ENCODE data around the gene NDUFB3. TPM values are rescaled to one million over a fixed set of nuclear protein-coding genes. Genes with fewer than 3 reads are reported as not detected.

NDUFB3 gene
- total and polyA plus RNA-seq, 10 of the 15 experiments (the other 5 are each of a cell fraction or from before 2014, with no cell fraction given): 115 to 1,059 (median 187) TPM

GRCh38 chr2:201128933-201129505 is 57.2 kb downstream of the NDUFB3 start (continued):
- TF ChIP-seq SKIL (IDR thresholded peaks at IDR 0.05; ENCODE audit: low read depth, poor library complexity, severe bottlenecking) (peak; percentile 87), POLR2AphosphoS2 (IDR thresholded peaks at IDR 0.05; ENCODE audit: low read depth, low read length) (no peak), EGR1 (IDR thresholded peaks at IDR 0.05; ENCODE audit: borderline replicate concordance in 1 of 2, low read depth in 2 of 2, low read length in 2 of 2) (peak in 1 of 2 experiments; percentile 44; a peak in 1 of 3 replicates), IRF3 (IDR thresholded peaks at IDR 0.05) (no peak), CTCF (IDR thresholded peaks at IDR 0.05 in 2 of 3, conservative IDR thresholded peaks at IDR 0.05 in 1 of 3; ENCODE audit: control insufficient read depth in 2 of 3, extremely low read depth in 1 of 3, insufficient read depth in 1 of 3, low read depth in 3 of 3, low read length in 3 of 3) (no peak), PKNOX1 (IDR thresholded peaks at IDR 0.05) (peak; percentile 42; the same call in 1 of the 2 replicates)
